HepG2 (cell line): ENCODE measurements around the gene DDIT4. TPM values are rescaled to one million over a fixed set of nuclear protein-coding genes. Genes with fewer than 3 reads are reported as not detected.

Experiments used
- BCL6 ChIP-seq: IDR thresholded peaks from 2 replicates; pipeline ENCODE4 v1.6.1; 2016; ENCODE audit warnings: missing genetic modification reagents, missing compliant biosample characterization
- CENPT ChIP-seq: sonication (generic); formaldehyde crosslinking; IDR thresholded peaks from 2 replicates; pipeline ENCODE4 v1.8.0; 2022; ENCODE audit warnings: low read depth, mild to moderate bottlenecking, moderate library complexity, missing genetic modification reagents
- EP300 ChIP-seq, 3 experiments: sonication (generic) in 1 of 3; formaldehyde crosslinking in 1 of 3; IDR thresholded peaks; 2 replicates each; pipeline versions ENCODE4 v1.5.1 to v1.6.1; 2011 to 2020; ENCODE audit warnings: low read depth in 2 of 3, low read length in 2 of 3, borderline replicate concordance in 1 of 3, improper control_type of control experiment in 1 of 3, mild to moderate bottlenecking in 1 of 3, missing genetic modification reagents in 1 of 3, moderate library complexity in 1 of 3
- GABPB1 ChIP-seq: IDR thresholded peaks from 2 replicates; pipeline ENCODE4 v1.6.1; 2016; ENCODE audit warnings: mild to moderate bottlenecking, missing genetic modification reagents, moderate library complexity, missing compliant biosample characterization
- GZF1 ChIP-seq: sonication (generic); formaldehyde crosslinking; IDR thresholded peaks from 2 replicates; pipeline ENCODE4 v1.5.1; 2020; ENCODE audit warnings: mild to moderate bottlenecking, missing genetic modification reagents
- MTF1 ChIP-seq: sonication (generic); formaldehyde crosslinking; IDR thresholded peaks from 2 replicates; pipeline ENCODE4 v1.5.0; 2020; ENCODE audit warnings: missing genetic modification reagents
- POLR2A ChIP-seq, 2 experiments: IDR thresholded peaks; 2 replicates each; pipeline ENCODE4 v1.6.1; 2011; ENCODE audit warnings: low read depth in 2 of 2, low read length in 2 of 2, mild to moderate bottlenecking in 1 of 2, moderate library complexity in 1 of 2; ENCODE audit not compliant: insufficient read depth in 1 of 2
- PPARG ChIP-seq: conservative IDR thresholded peaks from 2 replicates; pipeline ENCODE4 v1.6.1; 2016; ENCODE audit warnings: missing biosample characterization, missing genetic modification reagents
- RCOR2 ChIP-seq: IDR thresholded peaks from 2 replicates; pipeline ENCODE4 v1.6.1; 2016; ENCODE audit warnings: missing biosample characterization, missing genetic modification reagents
- RXRB ChIP-seq: IDR thresholded peaks from 2 replicates; pipeline ENCODE4 v1.6.1; 2016; ENCODE audit warnings: borderline replicate concordance, missing genetic modification reagents, missing compliant biosample characterization
- SCMH1 ChIP-seq: sonication (generic); formaldehyde crosslinking; IDR thresholded peaks from 2 replicates; pipeline ENCODE4 v1.9.0; 2021; ENCODE audit warnings: missing genetic modification reagents, mild to moderate bottlenecking, borderline replicate concordance
- TGIF2 ChIP-seq: IDR thresholded peaks from 2 replicates; pipeline ENCODE4 v1.6.1; 2016; ENCODE audit warnings: control low read depth, missing compliant biosample characterization
- ZFX ChIP-seq: sonication (generic); formaldehyde crosslinking; IDR thresholded peaks from 2 replicates; pipeline ENCODE4 v1.4.0; 2020; ENCODE audit warnings: mild to moderate bottlenecking, low read depth, missing genetic modification reagents, moderate library complexity
- ZMYM3 ChIP-seq: sonication (generic); formaldehyde crosslinking; IDR thresholded peaks from 2 replicates; pipeline ENCODE4 v1.5.1; 2020; ENCODE audit warnings: mild to moderate bottlenecking, missing genetic modification reagents
- ZNF430 ChIP-seq: sonication (generic); formaldehyde crosslinking; IDR thresholded peaks from 2 replicates; pipeline ENCODE4 v1.9.0; 2021; ENCODE audit warnings: mild to moderate bottlenecking, missing genetic modification reagents
- ZNF660 ChIP-seq: sonication (generic); formaldehyde crosslinking; IDR thresholded peaks from 2 replicates; pipeline ENCODE4 v1.5.1; 2020; ENCODE audit warnings: mild to moderate bottlenecking, low read depth, missing genetic modification reagents, borderline replicate concordance
- ZNF776 ChIP-seq: sonication (generic); formaldehyde crosslinking; IDR thresholded peaks from 2 replicates; pipeline ENCODE4 v1.4.0; 2020; ENCODE audit warnings: mild to moderate bottlenecking, missing genetic modification reagents
- ZNF781 ChIP-seq: sonication (generic); formaldehyde crosslinking; IDR thresholded peaks from 2 replicates; pipeline ENCODE4 v1.5.1; 2020; ENCODE audit warnings: borderline replicate concordance, mild to moderate bottlenecking, missing genetic modification reagents; ENCODE audit errors: not compliant biosample characterization
- polyA plus RNA-seq, 8 experiments: library from polyadenylated mRNA; depleted of rRNA in 3 of 8; stranded (reverse) in 7 of 8; unstranded in 1 of 8; fragments of >200 nt; fragmentation: Illumina TruSeq in 4 of 8; extraction: Trizol in 4 of 8; gene quantifications; 2 replicates each; pipeline versions ENCODE4 v1.2.1 to v1.2.3, GENCODE V29; 2011 to 2016; ENCODE audit warnings: low read depth in 4 of 8, missing spikeins in 1 of 8, mixed read lengths in 1 of 8; ENCODE audit not compliant: insufficient read depth in 1 of 8
- total RNA-seq, 5 experiments: library from RNA; depleted of rRNA; stranded (reverse); fragments of >200 nt; fragmentation: Illumina TruSeq; extraction: Trizol; gene quantifications; 2 replicates each; pipeline ENCODE4 v1.2.3, GENCODE V29; 2016; ENCODE audit warnings: low read depth in 1 of 5
- TF ChIP-seq, protein P1 (sequence below): sonication (generic); formaldehyde crosslinking; IDR thresholded peaks from 2 replicates; pipeline ENCODE4 v1.4.0; 2020; ENCODE audit warnings: missing genetic modification reagents, mild to moderate bottlenecking, borderline replicate concordance
- TF ChIP-seq, protein P2 (sequence below): sonication (generic); formaldehyde crosslinking; conservative IDR thresholded peaks from 2 replicates; pipeline ENCODE4 v1.8.1; 2023; ENCODE audit warnings: missing genetic modification reagents
- TF ChIP-seq, protein P3 (sequence below): sonication (generic); formaldehyde crosslinking; IDR thresholded peaks from 2 replicates; pipeline ENCODE4 v1.5.0; 2020; ENCODE audit warnings: mild to moderate bottlenecking, missing genetic modification reagents, borderline replicate concordance

DDIT4 gene
- total and polyA plus RNA-seq, 2 of the 13 experiments (the other 11 are each of a cell fraction or from before 2014, with no cell fraction given): 35.6 to 40.7 TPM

DNA sequence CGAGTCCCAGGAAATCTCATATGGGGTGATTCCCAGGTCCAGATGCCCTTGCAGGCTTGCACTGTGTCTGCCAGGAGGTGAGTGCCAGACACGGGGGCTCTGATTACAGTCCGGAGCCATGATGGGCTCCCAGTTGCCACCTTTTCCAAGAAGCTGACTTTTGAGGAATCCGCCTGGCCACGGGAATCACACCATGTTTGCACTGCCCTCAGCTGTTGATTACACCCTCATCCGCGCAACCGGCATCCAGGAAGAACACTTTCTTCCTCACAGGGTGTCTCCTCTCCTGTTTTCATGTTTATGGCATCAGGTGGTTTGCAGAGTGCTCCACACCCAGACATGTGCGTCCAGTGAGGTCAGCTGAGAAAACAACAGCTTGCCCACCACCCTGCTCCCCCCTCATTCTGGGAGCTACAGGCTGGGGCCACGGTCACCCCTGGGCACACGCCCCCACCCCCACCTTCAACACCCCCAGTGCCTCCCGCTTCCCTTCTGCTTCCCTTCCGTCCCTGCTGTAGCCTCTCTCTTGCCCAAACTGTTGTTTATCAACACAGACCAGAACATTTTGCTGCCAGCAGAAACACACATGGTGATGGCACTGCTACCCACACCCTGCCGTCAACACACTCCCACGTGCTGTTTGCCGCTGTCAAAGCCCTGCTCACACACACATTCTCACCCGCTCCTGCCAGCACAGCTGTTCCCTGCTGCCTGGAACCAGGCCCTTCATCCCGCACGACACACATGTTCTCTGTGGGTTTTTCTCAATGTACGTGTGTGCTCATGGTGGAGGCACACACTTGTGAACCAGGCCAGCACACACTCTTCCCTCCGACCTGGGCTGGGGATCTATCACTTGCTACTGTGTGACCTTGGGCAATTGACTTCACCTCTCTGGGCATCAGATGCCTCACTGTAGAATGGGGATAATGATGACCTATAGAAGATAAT lies 35.8 kb downstream of the DDIT4 start (continued):
- TF ChIP-seq TGIF2 (CRISPR knock-in tag) (0 out of 2 replicates have a peak, but pooled peaks have one; percentile 32), ZNF660 (no peak), MTF1 (no peak), ZNF430 (CRISPR knock-in tag) (no peak), EP300 (IDR thresholded peaks at IDR 0.05; ENCODE audit: low read depth in 2 of 2, low read length in 2 of 2) (no peak), EP300 (CRISPR knock-in tag; IDR thresholded peaks at IDR 0.05; ENCODE audit: borderline replicate concordance) (no peak), GZF1 (CRISPR knock-in tag) (no peak), BCL6 (peak; percentile 70), SCMH1 (CRISPR knock-in tag) (no peak), ZFX (no peak), ZNF781 (CRISPR knock-in tag) (no peak), POLR2A (IDR thresholded peaks at IDR 0.05; ENCODE audit: insufficient read depth in 1 of 2, low read depth in 2 of 2, low read length in 2 of 2) (no peak), RCOR2 (no peak), ZMYM3 (CRISPR knock-in tag) (peak; percentile 38; the same call in 1 of the 2 replicates), CENPT (CRISPR knock-in tag) (no peak), ZNF776 (no peak), GABPB1 (CRISPR knock-in tag) (0 out of 2 replicates have a peak, but pooled peaks have one; percentile 21), PPARG (CRISPR knock-in tag) (no peak), RXRB (no peak)
- TF ChIP-seq, protein P1, sequence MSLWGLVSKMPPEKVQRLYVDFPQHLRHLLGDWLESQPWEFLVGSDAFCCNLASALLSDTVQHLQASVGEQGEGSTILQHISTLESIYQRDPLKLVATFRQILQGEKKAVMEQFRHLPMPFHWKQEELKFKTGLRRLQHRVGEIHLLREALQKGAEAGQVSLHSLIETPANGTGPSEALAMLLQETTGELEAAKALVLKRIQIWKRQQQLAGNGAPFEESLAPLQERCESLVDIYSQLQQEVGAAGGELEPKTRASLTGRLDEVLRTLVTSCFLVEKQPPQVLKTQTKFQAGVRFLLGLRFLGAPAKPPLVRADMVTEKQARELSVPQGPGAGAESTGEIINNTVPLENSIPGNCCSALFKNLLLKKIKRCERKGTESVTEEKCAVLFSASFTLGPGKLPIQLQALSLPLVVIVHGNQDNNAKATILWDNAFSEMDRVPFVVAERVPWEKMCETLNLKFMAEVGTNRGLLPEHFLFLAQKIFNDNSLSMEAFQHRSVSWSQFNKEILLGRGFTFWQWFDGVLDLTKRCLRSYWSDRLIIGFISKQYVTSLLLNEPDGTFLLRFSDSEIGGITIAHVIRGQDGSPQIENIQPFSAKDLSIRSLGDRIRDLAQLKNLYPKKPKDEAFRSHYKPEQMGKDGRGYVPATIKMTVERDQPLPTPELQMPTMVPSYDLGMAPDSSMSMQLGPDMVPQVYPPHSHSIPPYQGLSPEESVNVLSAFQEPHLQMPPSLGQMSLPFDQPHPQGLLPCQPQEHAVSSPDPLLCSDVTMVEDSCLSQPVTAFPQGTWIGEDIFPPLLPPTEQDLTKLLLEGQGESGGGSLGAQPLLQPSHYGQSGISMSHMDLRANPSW (CRISPR knock-in tag): no peak
- TF ChIP-seq, protein P2, sequence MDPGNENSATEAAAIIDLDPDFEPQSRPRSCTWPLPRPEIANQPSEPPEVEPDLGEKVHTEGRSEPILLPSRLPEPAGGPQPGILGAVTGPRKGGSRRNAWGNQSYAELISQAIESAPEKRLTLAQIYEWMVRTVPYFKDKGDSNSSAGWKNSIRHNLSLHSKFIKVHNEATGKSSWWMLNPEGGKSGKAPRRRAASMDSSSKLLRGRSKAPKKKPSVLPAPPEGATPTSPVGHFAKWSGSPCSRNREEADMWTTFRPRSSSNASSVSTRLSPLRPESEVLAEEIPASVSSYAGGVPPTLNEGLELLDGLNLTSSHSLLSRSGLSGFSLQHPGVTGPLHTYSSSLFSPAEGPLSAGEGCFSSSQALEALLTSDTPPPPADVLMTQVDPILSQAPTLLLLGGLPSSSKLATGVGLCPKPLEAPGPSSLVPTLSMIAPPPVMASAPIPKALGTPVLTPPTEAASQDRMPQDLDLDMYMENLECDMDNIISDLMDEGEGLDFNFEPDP (CRISPR knock-in tag): no peak
- TF ChIP-seq, protein P3, sequence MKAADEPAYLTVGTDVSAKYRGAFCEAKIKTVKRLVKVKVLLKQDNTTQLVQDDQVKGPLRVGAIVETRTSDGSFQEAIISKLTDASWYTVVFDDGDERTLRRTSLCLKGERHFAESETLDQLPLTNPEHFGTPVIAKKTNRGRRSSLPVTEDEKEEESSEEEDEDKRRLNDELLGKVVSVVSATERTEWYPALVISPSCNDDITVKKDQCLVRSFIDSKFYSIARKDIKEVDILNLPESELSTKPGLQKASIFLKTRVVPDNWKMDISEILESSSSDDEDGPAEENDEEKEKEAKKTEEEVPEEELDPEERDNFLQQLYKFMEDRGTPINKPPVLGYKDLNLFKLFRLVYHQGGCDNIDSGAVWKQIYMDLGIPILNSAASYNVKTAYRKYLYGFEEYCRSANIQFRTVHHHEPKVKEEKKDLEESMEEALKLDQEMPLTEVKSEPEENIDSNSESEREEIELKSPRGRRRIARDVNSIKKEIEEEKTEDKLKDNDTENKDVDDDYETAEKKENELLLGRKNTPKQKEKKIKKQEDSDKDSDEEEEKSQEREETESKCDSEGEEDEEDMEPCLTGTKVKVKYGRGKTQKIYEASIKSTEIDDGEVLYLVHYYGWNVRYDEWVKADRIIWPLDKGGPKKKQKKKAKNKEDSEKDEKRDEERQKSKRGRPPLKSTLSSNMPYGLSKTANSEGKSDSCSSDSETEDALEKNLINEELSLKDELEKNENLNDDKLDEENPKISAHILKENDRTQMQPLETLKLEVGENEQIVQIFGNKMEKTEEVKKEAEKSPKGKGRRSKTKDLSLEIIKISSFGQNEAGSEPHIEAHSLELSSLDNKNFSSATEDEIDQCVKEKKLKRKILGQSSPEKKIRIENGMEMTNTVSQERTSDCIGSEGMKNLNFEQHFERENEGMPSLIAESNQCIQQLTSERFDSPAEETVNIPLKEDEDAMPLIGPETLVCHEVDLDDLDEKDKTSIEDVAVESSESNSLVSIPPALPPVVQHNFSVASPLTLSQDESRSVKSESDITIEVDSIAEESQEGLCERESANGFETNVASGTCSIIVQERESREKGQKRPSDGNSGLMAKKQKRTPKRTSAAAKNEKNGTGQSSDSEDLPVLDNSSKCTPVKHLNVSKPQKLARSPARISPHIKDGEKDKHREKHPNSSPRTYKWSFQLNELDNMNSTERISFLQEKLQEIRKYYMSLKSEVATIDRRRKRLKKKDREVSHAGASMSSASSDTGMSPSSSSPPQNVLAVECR: 0 out of 2 replicates have a peak, but pooled peaks have one; percentile 15
